Chondrocyte (in vitro differentiated cells): Measurements from ENCODE around the gene TNRC6B. TPM values are rescaled to one million over a fixed set of nuclear protein-coding genes. Genes with fewer than 3 reads are reported as not detected.

ENCODE experiments used
- DNase-seq: peaks from one replicate; pipeline ENCODE4 v3.0.0; 2021; ENCODE audit warnings: mixed read lengths, low spot score
- H3K27ac Mint-ChIP-seq: one replicate; pipeline ENCODE4 v1.8.0; 2021; ENCODE audit warnings: mild to moderate bottlenecking, moderate library complexity, mixed read lengths; ENCODE audit not compliant: unreplicated experiment
- H3K27me3 Mint-ChIP-seq: 2 replicates; pipeline ENCODE4 v1.8.0; 2021; ENCODE audit warnings: low read depth, mixed read lengths
- H3K36me3 Mint-ChIP-seq: 2 replicates; pipeline ENCODE4 v1.8.0; 2021; ENCODE audit warnings: low read depth, mixed read lengths
- H3K4me1 Mint-ChIP-seq: 2 replicates; pipeline ENCODE4 v1.8.0; 2021; ENCODE audit warnings: low read depth, mild to moderate bottlenecking, mixed read lengths
- H3K4me3 Mint-ChIP-seq: one replicate; pipeline ENCODE4 v1.8.0; 2021; ENCODE audit warnings: mild to moderate bottlenecking, moderate library complexity, mixed read lengths; ENCODE audit not compliant: unreplicated experiment
- H3K9me3 Mint-ChIP-seq: 2 replicates; pipeline ENCODE4 v1.8.0; 2021; ENCODE audit warnings: low read depth, mixed read lengths
- CTCF ChIP-seq: fragments of 200-600 bp; sonication (generic); IDR thresholded peaks from 2 replicates; pipeline ENCODE4 v1.5.0; 2021; ENCODE audit warnings: antibody characterized with exemption, mild to moderate bottlenecking, moderate library complexity
- total RNA-seq: library from RNA; stranded (reverse); gene quantifications from 3 replicates; pipeline ENCODE4 v1.2.1, GENCODE V29; 2021

TNRC6B gene
- total RNA-seq, 1 donor from 2014 or later, result 30.9 TPM

- H3K9me3 Mint-ChIP-seq, result no peaks in the 10 kb centered on the region
- no peaks in the 10 kb centered on the region for H3K27me3 Mint-ChIP-seq
- no peak for TF ChIP-seq CTCF
- no peaks in the 10 kb centered on the region for H3K36me3 Mint-ChIP-seq
- DNase-seq, result no peak
- H3K4me1 Mint-ChIP-seq, result peaks cover 50% of the 10 kb centered on the region
- no peak overlapping the region for H3K27ac Mint-ChIP-seq
- H3K4me3 Mint-ChIP-seq, result no peak overlapping the region
Observed at GRCh38 chr22:40212121-40212520, 34.4 kb downstream of the TNRC6B start.

GRCh38 chr22:40213478-40213877, 35.8 kb downstream of the TNRC6B start:
- Mint-ChIP-seq H3K9me3 (no peaks in the 10 kb centered on the region), H3K36me3 (no peaks in the 10 kb centered on the region), H3K4me3 (no peak overlapping the region), H3K27me3 (no peaks in the 10 kb centered on the region), H3K4me1 (peaks cover 45% of the 10 kb centered on the region), H3K27ac (no peak overlapping the region)
- DNase-seq, result no peak
- no peak for TF ChIP-seq CTCF

- peak overlapping the region; percentile 36 for H3K27ac Mint-ChIP-seq
Observed at GRCh38 chr22:40215266-40215665, 37.5 kb downstream of the TNRC6B start.

GRCh38 chr22:40216041-40216756, 38.5 kb downstream of the TNRC6B start:
- H3K4me3 Mint-ChIP-seq, result no peak overlapping the region
- peaks cover 48% of the 10 kb centered on the region for H3K4me1 Mint-ChIP-seq
- DNase-seq, result no peak
- H3K27ac Mint-ChIP-seq, result no peak overlapping the region
- no peak for TF ChIP-seq CTCF
- no peaks in the 10 kb centered on the region for H3K36me3 Mint-ChIP-seq
- H3K9me3 Mint-ChIP-seq, result no peaks in the 10 kb centered on the region
- H3K27me3 Mint-ChIP-seq, result no peaks in the 10 kb centered on the region

More at GRCh38 chr22:40215266-40215665, 37.5 kb downstream of the TNRC6B start:
- H3K36me3 Mint-ChIP-seq, result no peaks in the 10 kb centered on the region
- no peaks in the 10 kb centered on the region for H3K9me3 Mint-ChIP-seq
- TF ChIP-seq CTCF, result no peak
- H3K27me3 Mint-ChIP-seq, result no peaks in the 10 kb centered on the region
- H3K4me3 Mint-ChIP-seq, result no peak overlapping the region
- peaks cover 40% of the 10 kb centered on the region for H3K4me1 Mint-ChIP-seq
- DNase-seq, result no peak

GRCh38 chr22:40218152-40218551, 40.4 kb downstream of the TNRC6B start:
- peaks cover 36% of the 10 kb centered on the region for H3K4me1 Mint-ChIP-seq
- no peaks in the 10 kb centered on the region for H3K27me3 Mint-ChIP-seq
- H3K27ac Mint-ChIP-seq, result no peak overlapping the region
- H3K4me3 Mint-ChIP-seq, result no peak overlapping the region
- no peak for DNase-seq
- H3K36me3 Mint-ChIP-seq, result no peaks in the 10 kb centered on the region
- TF ChIP-seq CTCF, result no peak
- no peaks in the 10 kb centered on the region for H3K9me3 Mint-ChIP-seq
